ENCODE results near the gene CTIF. TPM values are rescaled to one million over a fixed set of nuclear protein-coding genes. Genes with fewer than 3 reads are reported as not detected.

Gene CTIF
- total RNA-seq, 1 experiment from 2014 or later: 26.5 TPM

DNA sequence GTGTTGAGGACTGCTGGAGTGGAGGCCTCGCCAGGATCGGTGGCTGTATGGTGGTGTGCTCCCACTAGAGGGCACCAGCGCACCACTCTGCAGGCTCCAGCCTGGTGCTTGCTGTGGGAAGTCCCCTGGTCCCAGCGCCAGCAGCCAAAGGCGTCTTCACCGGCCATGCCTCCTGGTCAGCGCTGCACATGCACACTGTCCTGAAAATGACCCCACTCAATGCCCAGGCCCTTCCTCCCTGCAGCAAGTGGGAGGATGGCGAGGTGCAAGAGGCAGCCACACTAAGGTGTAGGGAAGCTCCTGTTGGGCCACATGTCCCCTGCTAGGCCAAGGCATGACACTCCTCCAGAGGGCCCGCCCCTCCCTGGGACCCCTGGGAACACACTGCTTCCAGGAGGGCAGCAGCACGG, 136.5 kb downstream of the CTIF start:
- intact Hi-C loops (cut with micrococcal nuclease; ENCODE audit: unreplicated experiment): loop anchor here (5.0 to 10.0 kb wide), 3 partner anchors 269 to 562 kb away; no protein-coding TSS in a partner anchor
- no TSS peak for BruUV-seq (replicated peaks)
- ATAC-seq (peak; percentile 97), DNase-seq (ENCODE audit: low read depth, low spot score) (peak; percentile 42)
- no peaks in the 10 kb centered on the region for H3K27me3 ChIP-seq (ENCODE audit: control insufficient read depth, insufficient read depth, low read length)
- H3K36me3 ChIP-seq (ENCODE audit: control insufficient read depth, insufficient read depth, low read length): no peaks in the 10 kb centered on the region
- TF ChIP-seq, protein P1, sequence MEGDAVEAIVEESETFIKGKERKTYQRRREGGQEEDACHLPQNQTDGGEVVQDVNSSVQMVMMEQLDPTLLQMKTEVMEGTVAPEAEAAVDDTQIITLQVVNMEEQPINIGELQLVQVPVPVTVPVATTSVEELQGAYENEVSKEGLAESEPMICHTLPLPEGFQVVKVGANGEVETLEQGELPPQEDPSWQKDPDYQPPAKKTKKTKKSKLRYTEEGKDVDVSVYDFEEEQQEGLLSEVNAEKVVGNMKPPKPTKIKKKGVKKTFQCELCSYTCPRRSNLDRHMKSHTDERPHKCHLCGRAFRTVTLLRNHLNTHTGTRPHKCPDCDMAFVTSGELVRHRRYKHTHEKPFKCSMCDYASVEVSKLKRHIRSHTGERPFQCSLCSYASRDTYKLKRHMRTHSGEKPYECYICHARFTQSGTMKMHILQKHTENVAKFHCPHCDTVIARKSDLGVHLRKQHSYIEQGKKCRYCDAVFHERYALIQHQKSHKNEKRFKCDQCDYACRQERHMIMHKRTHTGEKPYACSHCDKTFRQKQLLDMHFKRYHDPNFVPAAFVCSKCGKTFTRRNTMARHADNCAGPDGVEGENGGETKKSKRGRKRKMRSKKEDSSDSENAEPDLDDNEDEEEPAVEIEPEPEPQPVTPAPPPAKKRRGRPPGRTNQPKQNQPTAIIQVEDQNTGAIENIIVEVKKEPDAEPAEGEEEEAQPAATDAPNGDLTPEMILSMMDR (IDR thresholded peaks at IDR 0.05): peak; percentile 83
- no peak for TF ChIP-seq SIN3A (IDR thresholded peaks at IDR 0.05; ENCODE audit: borderline replicate concordance, insufficient read depth, low read depth, low read length)
- no peaks in the 10 kb centered on the region for H3K9me3 ChIP-seq (ENCODE audit: control insufficient read depth, insufficient read depth, low read depth, low read length)
- POLR2A ChIA-PET: no interaction called here
- H3K4me1 ChIP-seq (ENCODE audit: control insufficient read depth, insufficient read depth, low read length): no peaks in the 10 kb centered on the region
- CTCF ChIA-PET: interaction anchor here (1.7 kb wide), 1 partner anchor 367 kb away, joined by 8 read pairs; no protein-coding TSS in a partner anchor
- no peak overlapping the region for H3K4me3 ChIP-seq (ENCODE audit: low read depth in 2 of 2, low read length in 2 of 2)
- in situ Hi-C loops (cut with HindIII; ENCODE audit: low pct_unique_long_range_greater_than_20kb, low sequenced_read_pairs): no loop called here
- no peak overlapping the region for H3K27ac ChIP-seq (ENCODE audit: low read length)

DNA sequence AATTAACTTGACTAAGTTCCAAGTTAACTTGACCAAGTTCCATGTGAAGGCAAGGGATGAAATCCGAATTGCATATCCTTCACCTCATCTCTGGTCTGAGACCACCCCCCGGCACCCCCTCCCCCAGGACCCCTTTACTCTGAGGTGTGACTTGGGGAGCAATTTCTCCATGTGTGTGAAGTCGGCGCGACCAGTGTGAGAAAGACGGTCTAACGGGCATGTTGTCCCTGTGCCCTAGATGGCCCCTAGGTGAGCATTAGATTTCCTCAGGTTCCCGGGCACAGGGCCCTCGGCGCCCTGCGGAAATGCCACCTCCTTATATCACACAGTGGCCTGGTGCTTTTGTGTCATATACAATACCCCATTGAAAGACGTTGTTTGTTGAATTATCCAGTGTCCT, 137.1 kb downstream of the CTIF start:
- ATAC-seq: no peak
- in situ Hi-C loops (cut with HindIII; ENCODE audit: low pct_unique_long_range_greater_than_20kb, low sequenced_read_pairs) (no loop called here), intact Hi-C loops (cut with micrococcal nuclease; ENCODE audit: unreplicated experiment) (loop anchor here (5.0 to 10.0 kb wide), 3 partner anchors 269 to 561 kb away; no protein-coding TSS in a partner anchor)
- CTCF ChIA-PET: interaction anchor here (1.7 kb wide), 1 partner anchor 366 kb away, joined by 8 read pairs; no protein-coding TSS in a partner anchor
- Histone ChIP-seq H3K27me3 (ENCODE audit: control insufficient read depth, insufficient read depth, low read length) (no peaks in the 10 kb centered on the region), H3K9me3 (ENCODE audit: control insufficient read depth, insufficient read depth, low read depth, low read length) (no peaks in the 10 kb centered on the region), H3K4me1 (ENCODE audit: control insufficient read depth, insufficient read depth, low read length) (no peaks in the 10 kb centered on the region), H3K27ac (ENCODE audit: low read length) (no peak overlapping the region), H3K4me3 (ENCODE audit: low read depth in 2 of 2, low read length in 2 of 2) (no peak overlapping the region), H3K36me3 (ENCODE audit: control insufficient read depth, insufficient read depth, low read length) (no peaks in the 10 kb centered on the region)
- DNase-seq (ENCODE audit: low read depth, low spot score): no peak
- TF ChIP-seq, protein P1 (IDR thresholded peaks at IDR 0.05): no peak
- TF ChIP-seq TCF7L2 (IDR thresholded peaks at IDR 0.05; ENCODE audit: low read depth, low read length): no peak
- TF ChIP-seq SIN3A (IDR thresholded peaks at IDR 0.05; ENCODE audit: borderline replicate concordance, insufficient read depth, low read depth, low read length): no peak
- TF ChIP-seq POLR2AphosphoS5 (IDR thresholded peaks at IDR 0.05; ENCODE audit: low read depth, low read length): no peak
- TF ChIP-seq, protein P2, sequence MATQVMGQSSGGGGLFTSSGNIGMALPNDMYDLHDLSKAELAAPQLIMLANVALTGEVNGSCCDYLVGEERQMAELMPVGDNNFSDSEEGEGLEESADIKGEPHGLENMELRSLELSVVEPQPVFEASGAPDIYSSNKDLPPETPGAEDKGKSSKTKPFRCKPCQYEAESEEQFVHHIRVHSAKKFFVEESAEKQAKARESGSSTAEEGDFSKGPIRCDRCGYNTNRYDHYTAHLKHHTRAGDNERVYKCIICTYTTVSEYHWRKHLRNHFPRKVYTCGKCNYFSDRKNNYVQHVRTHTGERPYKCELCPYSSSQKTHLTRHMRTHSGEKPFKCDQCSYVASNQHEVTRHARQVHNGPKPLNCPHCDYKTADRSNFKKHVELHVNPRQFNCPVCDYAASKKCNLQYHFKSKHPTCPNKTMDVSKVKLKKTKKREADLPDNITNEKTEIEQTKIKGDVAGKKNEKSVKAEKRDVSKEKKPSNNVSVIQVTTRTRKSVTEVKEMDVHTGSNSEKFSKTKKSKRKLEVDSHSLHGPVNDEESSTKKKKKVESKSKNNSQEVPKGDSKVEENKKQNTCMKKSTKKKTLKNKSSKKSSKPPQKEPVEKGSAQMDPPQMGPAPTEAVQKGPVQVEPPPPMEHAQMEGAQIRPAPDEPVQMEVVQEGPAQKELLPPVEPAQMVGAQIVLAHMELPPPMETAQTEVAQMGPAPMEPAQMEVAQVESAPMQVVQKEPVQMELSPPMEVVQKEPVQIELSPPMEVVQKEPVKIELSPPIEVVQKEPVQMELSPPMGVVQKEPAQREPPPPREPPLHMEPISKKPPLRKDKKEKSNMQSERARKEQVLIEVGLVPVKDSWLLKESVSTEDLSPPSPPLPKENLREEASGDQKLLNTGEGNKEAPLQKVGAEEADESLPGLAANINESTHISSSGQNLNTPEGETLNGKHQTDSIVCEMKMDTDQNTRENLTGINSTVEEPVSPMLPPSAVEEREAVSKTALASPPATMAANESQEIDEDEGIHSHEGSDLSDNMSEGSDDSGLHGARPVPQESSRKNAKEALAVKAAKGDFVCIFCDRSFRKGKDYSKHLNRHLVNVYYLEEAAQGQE (IDR thresholded peaks at IDR 0.05; ENCODE audit: insufficient read depth in 1 of 2, low read depth in 2 of 2, low read length in 1 of 2): no peak
- no TSS peak for BruUV-seq (replicated peaks)
- POLR2A ChIA-PET: no interaction called here
